Measurements from ENCODE around the gene DHRS11. TPM values are rescaled to one million over a fixed set of nuclear protein-coding genes. Genes with fewer than 3 reads are reported as not detected.

DHRS11 gene
- total RNA-seq, 4 donors from 2014 or later: 9.0 to 11.1 (median 10.2) TPM

DNA sequence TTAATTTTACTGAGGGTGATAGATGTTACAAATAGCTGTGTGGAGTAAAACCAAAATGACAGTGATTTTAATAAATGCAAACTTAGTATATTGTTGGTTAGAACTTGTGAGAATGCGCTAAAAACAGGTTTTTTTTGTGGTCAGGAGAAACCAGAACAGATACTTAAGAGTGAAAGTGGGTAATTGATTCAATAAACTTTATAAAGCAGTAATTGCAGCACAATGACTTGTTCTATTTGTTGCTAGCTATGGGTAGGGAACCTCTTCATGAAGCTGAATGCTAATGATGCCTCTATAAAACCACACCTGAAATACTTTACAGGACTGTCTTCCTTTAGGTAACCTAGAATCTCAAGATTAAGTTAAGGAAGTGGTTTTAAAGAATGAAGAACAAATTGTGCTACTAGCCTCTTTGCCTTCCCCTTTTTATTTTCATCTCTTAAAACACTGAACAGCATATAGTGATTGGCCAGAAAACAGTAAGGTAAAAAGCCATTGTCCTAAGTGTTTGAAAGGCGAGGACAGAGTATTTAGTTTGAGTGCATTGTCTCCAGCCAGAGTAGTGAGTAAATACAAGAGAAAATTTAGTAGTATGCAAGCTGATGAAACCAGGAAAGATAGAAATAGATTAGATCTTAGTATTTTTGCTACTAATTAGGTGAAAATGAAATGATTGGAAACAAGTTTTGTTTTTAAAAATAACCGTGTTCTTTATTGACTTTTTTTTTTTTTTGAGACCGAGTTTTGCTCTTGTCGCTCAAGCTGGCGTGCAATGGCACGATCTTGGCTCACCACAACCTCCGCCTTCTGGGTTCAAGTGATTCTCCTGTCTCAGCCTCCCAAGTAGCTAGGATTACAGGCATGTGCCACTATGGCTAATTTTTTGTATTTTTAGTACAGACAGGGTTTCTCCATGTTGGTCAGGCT lies 40.9 kb upstream of the DHRS11 start:
- WGBS, 2 donors: 77 to 80% methylated on average over 8 of the region's 8 CpGs
- Histone ChIP-seq H3K36me3 (peaks cover 4 to 14% (median 7%) of the 10 kb centered on the region in 3 donors), H3K4me3 (no peak overlapping the region), H3K27me3 (no peaks in the 10 kb centered on the region), H3K9me3 (no peaks in the 10 kb centered on the region), H3K4me1 (peaks cover 13 to 93% (median 47%) of the 10 kb centered on the region in 3 donors), H3K27ac (no peak overlapping the region)
- no peak for TF ChIP-seq POLR2A (IDR thresholded peaks at IDR 0.05)
- TF ChIP-seq, protein P1, sequence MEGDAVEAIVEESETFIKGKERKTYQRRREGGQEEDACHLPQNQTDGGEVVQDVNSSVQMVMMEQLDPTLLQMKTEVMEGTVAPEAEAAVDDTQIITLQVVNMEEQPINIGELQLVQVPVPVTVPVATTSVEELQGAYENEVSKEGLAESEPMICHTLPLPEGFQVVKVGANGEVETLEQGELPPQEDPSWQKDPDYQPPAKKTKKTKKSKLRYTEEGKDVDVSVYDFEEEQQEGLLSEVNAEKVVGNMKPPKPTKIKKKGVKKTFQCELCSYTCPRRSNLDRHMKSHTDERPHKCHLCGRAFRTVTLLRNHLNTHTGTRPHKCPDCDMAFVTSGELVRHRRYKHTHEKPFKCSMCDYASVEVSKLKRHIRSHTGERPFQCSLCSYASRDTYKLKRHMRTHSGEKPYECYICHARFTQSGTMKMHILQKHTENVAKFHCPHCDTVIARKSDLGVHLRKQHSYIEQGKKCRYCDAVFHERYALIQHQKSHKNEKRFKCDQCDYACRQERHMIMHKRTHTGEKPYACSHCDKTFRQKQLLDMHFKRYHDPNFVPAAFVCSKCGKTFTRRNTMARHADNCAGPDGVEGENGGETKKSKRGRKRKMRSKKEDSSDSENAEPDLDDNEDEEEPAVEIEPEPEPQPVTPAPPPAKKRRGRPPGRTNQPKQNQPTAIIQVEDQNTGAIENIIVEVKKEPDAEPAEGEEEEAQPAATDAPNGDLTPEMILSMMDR (IDR thresholded peaks at IDR 0.05): no peak
- intact Hi-C loops (cut with DNase I): no loop called here
- no peak for DNase-seq

DNA sequence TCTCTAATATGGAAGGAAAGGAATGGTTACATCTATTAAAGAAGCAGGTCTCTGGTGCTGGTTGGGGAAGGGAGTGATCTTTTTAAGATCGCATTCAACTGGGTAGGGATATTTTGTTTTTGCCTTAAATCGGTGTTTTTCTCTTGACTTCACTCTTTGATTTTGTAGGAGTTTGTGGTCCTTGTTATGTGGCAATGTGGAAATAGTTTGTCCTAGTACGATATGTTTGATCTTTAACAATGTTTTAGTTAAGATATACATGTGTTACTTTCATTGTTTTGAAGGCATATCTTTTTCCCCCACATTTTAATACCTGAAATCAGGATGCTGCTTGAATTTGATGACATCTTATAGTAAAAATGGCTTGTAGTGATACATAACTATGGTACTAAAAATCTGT lies 38.2 kb upstream of the DHRS11 start:
- H3K9me3 ChIP-seq: no peaks in the 10 kb centered on the region
- no peak for DNase-seq
- H3K27ac ChIP-seq: no peak overlapping the region
- intact Hi-C loops (cut with DNase I): no loop called here
- peaks cover 7 to 66% (median 23%) of the 10 kb centered on the region in 3 donors for H3K4me1 ChIP-seq
- TF ChIP-seq, protein P1 (IDR thresholded peaks at IDR 0.05): no peak
- TF ChIP-seq POLR2A (IDR thresholded peaks at IDR 0.05): no peak
- H3K27me3 ChIP-seq: no peaks in the 10 kb centered on the region
- no peak overlapping the region for H3K4me3 ChIP-seq
- H3K36me3 ChIP-seq: peaks cover 20 to 41% (median 22%) of the 10 kb centered on the region in 3 donors
- 90 to 93% methylated on average over 3 of the region's 3 CpGs for WGBS, 2 donors

DNA sequence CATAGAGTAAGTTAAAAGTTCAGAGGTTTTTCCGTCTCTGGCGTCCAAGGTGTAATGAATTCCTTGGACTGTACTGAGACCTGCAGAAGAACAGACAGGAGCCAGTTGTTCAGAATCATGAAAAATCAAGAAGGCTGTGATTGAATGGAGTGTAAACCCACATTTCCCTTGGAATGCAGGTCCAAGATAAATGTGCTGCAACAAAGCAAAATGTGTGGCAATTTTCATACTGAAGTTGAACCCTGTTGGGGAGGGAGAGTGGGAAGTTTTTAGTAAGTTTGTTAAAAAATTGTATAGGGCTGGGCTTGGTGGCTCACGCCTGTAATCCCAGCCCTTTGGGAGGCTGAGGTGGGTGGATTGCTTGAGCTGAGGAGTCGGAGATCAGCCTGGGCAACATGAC lies 25.6 kb upstream of the DHRS11 start:
- no peaks in the 10 kb centered on the region for H3K4me1 ChIP-seq
- intact Hi-C loops (cut with DNase I): no loop called here
- peaks cover 9 to 100% (median 64%) of the 10 kb centered on the region in 3 donors for H3K36me3 ChIP-seq
- no peaks in the 10 kb centered on the region for H3K27me3 ChIP-seq
- no peak for DNase-seq
- no peak overlapping the region for H3K27ac ChIP-seq
- no peak for TF ChIP-seq POLR2A (IDR thresholded peaks at IDR 0.05)
- TF ChIP-seq, protein P1 (IDR thresholded peaks at IDR 0.05): no peak
- H3K9me3 ChIP-seq: no peaks in the 10 kb centered on the region
- WGBS, 2 donors: 84 to 91% methylated on average over 4 of the region's 4 CpGs
- no peak overlapping the region for H3K4me3 ChIP-seq

DNA sequence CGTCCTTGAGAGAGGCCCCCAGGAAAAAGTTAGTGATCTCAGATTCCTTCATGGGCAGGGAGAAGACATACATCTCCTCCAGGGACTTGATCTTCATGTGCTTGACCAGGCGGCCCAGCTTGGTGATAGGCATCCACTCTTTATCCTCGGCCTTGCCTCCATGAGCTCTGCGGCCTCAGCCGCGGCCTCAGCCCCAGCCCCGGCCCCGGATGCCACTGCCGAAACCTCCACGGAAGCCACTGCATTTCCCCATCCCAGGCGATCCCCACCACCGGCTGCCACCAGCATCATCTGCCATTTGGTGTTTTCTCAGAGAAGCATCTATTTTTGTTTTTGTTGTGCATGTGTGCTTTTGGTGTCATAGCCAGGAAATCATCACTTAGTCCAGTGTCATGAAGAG lies 16.7 kb upstream of the DHRS11 start:
- H3K36me3 ChIP-seq: peaks cover 9 to 91% (median 34%) of the 10 kb centered on the region in 3 donors
- no peak overlapping the region for H3K4me3 ChIP-seq
- H3K4me1 ChIP-seq: peaks cover 0 to 22% (median 0%) of the 10 kb centered on the region in 3 donors
- no peaks in the 10 kb centered on the region for H3K9me3 ChIP-seq
- intact Hi-C loops (cut with DNase I): no loop called here
- no peak overlapping the region for H3K27ac ChIP-seq
- DNase-seq: no peak
- H3K27me3 ChIP-seq: no peaks in the 10 kb centered on the region
- no peak for TF ChIP-seq POLR2A (IDR thresholded peaks at IDR 0.05)
- TF ChIP-seq, protein P1 (IDR thresholded peaks at IDR 0.05): no peak
- 94 to 95% methylated on average over 12 of the region's 12 CpGs for WGBS, 2 donors

DNA sequence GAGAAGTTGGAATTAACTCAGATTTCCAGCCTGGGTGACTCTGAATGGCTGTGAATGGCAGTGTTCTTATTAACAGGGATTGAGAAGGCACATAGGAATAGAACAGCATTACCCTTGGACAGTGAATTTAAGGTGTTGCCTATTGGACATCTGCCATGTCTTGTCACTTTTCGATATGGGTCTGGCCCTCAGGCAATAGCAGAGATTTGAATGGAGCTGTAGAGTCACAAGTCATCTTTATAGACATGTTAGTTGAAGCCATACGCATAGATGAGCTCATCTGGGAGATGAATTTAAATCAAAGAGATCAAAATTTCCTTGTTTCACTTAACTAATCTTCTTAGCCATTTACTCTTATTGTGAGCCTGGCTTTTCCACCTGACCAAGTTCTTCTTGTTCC lies 14.9 kb upstream of the DHRS11 start:
- DNase-seq: no peak
- peaks cover 7 to 91% (median 34%) of the 10 kb centered on the region in 3 donors for H3K36me3 ChIP-seq
- WGBS, 2 donors: 37 to 53% methylated on average over 2 of the region's 2 CpGs

More for the DNA sequence above, 14.9 kb upstream of the DHRS11 start:
- Histone ChIP-seq H3K4me1 (peaks cover 0 to 22% (median 0%) of the 10 kb centered on the region in 3 donors), H3K27me3 (no peaks in the 10 kb centered on the region), H3K4me3 (no peak overlapping the region), H3K9me3 (no peaks in the 10 kb centered on the region), H3K27ac (no peak overlapping the region)
- intact Hi-C loops (cut with DNase I): no loop called here
- TF ChIP-seq, protein P1 (IDR thresholded peaks at IDR 0.05): no peak
- no peak for TF ChIP-seq POLR2A (IDR thresholded peaks at IDR 0.05)

All from esophagus squamous epithelium (tissue), 5 donors.